HG02973 (cell line): ENCODE results near the gene YKT6.

Source experiments
- ATAC-seq: cut with Tn5 transposase; IDR thresholded peaks from one replicate; pipeline ENCODE4 v1.9.1; 2021; ENCODE audit warnings: moderate library complexity; ENCODE audit not compliant: unreplicated experiment

Gene YKT6

GRCh38 chr7:44217852-44218402 lies 17.1 kb downstream of the YKT6 start:
- ATAC-seq = no peak

- ATAC-seq = no peak
These were observed 17.8 kb downstream of the YKT6 start for GRCh38 chr7:44218418-44219201.

GRCh38 chr7:44219371-44220045 lies 18.7 kb downstream of the YKT6 start:
- no peak for ATAC-seq

- ATAC-seq = no peak
These were observed 19.2 kb downstream of the YKT6 start for GRCh38 chr7:44220046-44220357.

- ATAC-seq = no peak
These were observed 19.8 kb downstream of the YKT6 start for GRCh38 chr7:44220358-44221112.

- no peak for ATAC-seq
These were observed 20.5 kb downstream of the YKT6 start for GRCh38 chr7:44221231-44221791.

GRCh38 chr7:44222074-44222473 lies 21.3 kb downstream of the YKT6 start:
- ATAC-seq = no peak

DNA sequence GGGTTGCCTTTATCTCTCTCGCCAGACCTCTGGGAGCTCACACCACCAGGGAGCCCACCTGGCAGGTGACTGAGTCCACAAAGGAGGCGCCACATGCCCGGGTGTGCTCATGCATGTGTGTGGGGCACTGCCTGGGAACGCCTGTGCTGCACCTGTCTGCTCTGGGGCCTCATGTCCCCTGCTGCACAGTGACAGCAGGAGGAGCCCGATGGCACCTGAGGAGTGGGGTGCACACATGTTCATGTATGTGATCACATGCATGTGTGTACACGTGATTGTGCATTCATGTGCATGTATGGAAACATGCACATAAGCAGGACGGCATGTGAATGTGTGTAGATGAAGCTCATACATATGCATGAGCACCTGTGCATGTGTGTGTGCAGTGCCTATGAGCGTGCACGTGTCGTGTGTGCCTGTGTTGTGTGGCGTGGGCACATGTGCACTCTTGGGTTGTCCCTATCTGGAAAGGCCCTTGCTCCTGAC lies 22.0 kb downstream of the YKT6 start:
- no peak for ATAC-seq

GRCh38 chr7:44223362-44224079 lies 22.7 kb downstream of the YKT6 start:
- no peak for ATAC-seq

DNA sequence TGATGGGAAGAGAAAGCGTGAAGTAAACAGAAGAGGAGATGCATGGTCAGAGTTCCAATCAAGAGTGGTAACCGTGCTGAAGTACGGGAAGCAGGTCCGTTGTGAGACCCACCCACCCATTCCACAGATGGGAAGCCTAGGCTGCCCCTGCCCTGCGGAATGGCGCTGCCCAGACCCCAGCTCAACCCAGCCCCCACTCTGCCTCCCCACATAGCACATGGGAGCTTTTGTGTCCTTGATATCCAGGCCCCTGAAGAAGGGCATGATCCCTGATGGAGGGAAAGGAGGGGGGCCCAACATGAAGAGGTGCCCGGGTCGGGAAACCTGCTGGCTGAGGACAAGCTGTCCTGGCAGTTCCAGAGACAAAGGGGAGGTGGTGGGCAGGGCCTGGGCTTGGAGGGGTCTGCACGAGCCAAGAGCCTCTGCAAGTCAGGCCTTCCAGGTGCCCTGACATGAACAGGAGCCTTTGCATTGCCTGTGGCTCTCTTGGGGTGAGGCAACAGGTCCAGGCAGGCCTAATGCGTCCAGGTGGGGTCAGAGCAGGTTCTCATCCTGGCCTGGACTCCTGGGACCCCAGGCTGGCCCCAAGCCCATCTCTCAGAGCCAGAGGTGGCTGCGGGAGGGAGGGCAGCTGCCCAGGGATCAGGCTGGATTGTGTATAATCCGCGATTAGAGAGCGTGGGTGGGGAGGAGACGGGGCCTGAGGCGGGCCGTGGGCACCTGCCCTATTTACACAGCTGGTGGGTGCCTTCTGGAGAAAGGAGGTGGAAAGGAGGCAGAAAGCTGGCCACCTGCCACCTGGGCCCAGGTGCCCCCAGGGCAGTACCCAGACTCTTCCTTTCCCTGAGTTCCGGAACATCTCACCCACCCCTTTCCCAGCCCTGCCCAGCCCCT lies 23.5 kb downstream of the YKT6 start:
- no peak for ATAC-seq

DNA sequence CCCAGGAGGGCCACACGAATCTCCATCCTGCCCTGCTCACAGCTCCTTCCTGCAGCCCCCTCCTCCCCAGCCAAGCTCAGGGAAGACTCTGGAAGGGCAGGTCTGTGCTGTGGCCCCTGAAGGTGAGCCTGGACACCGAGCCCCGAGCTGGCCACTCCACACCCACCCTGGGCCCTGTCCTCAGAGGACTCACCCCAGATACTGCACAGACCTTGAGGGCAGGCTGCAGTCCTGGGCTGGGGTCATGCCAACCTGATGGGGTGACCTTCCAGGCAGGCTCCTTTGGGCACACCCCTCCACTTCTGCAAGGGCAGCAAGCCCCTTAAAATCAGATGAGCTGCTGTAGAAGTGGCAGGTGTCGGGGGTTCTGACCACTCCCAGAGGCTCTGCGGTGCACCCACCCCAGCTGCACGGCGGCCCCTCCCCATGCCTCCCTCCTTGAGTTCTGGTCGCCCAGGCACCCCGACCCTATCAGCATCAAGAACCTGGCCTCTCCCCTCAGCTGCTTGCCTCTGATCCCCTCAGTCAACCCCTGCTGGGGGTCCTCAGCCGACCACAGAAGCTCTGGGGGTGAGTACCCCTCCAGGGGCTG lies 24.3 kb downstream of the YKT6 start:
- no peak for ATAC-seq

- no peak for ATAC-seq
These were observed 25.0 kb downstream of the YKT6 start for GRCh38 chr7:44225566-44226395.

DNA sequence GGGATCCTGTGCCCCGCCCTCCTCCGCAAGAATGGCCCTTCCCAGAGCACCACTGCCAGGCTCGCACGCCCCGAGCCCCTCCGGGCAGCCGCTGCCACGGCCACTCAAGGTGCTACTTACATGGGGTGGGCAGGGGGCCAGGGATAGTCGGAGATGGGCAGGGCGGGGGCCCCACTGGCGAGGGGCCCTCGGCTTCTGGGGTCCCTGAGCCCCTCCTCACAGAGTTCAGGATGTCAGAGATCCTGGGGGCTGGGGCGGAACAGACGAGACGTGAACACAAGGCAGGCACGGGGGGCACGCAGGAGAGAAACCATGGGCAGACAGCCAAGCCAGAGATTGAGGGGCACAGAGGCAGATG lies 25.6 kb downstream of the YKT6 start:
- no peak for ATAC-seq

DNA sequence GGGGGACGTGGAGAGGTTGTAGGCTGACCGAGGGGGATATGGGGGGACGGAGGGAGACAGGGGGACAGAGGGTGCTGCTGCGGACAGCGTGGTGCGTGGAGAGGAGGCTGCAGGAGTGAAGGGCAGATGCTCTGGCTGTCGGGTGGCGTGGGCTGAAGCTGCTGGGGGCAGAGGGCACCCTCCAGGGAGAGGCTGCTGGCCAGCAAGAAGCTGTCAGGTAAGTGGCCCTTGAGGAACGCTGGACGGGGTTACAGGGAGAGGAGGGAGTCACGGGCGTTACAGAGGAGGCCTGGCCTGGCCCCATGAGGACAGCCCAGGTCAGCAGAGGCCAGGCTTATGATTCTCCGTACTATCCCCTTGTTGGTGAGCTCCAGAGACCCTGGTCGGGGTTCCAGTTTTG lies 27.1 kb downstream of the YKT6 start:
- no peak for ATAC-seq

GRCh38 chr7:44228571-44229350 lies 28.0 kb downstream of the YKT6 start:
- no peak for ATAC-seq

- no peak for ATAC-seq
These were observed 28.8 kb downstream of the YKT6 start for GRCh38 chr7:44229546-44230105.

- ATAC-seq = no peak
These were observed 29.5 kb downstream of the YKT6 start for GRCh38 chr7:44230286-44230685.
